Stimulated activated CD4-positive, alpha-beta T cell treated with anti-CD3 and anti-CD28 coated beads, Interleukin-1b, Interleukin-23, amount 100 ng/mL, for 1 hour (primary cell): ENCODE data around the gene UNC5C.

ENCODE experiments used
- DNase-seq, 2 donors: peaks; one replicate each; pipeline ENCODE4 v3.0.0-alpha.2; 2020; ENCODE audit warnings: low read depth in 2 of 2

The UNC5C gene

DNA sequence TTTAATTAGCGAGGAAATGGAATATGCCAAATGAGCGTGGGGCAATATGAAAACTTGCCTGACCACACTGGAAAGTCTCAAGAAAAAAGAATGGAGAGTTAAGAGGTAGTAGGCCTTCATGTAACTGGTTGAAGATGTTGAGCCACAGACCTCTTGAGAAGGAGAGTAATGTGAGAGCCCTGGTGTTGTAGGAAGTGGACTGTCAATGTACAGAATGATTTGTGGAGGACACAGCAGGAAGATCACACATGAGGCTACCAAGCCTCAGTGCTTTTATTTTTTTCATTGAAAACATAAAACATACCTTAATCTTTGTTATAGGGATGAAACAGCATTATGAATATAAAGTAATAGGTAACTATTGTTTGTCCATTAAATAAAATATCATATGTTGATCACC is 331.6 kb downstream of the UNC5C start:
- no peak for DNase-seq

DNA sequence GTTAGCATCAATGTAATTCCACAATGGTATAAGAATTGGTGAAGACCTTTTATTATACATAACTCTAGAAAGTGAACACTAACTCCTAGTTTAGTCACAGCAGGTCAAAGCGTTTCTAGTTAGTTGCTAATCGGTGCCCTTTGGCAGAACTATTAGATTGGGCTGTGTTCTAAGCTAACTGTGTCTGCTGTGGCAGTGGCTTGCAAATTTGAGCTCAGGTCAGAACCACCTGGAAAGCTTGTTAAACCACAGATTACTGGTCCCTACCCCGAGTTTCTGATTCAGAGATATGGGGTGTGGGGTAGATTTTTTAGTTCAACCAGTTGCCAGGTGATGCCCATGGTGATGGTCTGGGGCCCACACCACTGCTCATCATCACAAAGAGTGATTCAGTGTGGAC is 332.1 kb downstream of the UNC5C start:
- DNase-seq = no peak

DNA sequence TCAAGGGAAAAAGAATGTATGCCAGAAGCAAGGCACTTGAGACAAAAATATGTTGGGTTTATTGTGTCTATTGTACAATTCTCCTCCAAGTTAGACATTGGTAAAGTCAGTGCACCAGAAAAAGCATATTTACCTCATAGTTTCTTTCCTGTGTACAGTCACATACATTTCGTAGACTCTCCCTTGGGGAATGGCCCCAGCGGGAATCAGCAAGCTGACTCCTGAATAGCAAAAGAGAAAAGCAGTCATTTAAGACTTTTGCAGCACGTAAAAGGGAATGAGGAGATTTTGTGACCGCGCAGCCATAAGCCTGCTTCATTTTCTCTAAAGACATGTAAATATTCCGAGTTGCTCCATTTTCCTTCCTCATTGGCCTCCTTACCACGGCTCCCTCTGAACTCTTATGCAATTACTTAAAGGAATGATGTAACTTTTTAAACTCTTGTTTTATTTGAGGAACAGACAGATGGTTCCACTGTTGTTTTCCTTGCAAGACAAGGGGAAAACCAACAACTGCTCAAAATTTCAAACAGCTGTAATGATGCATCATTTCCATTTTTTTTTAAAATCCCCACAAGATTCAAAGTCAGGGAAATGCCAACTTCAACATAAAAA is 332.7 kb downstream of the UNC5C start:
- DNase-seq = no peak

DNA sequence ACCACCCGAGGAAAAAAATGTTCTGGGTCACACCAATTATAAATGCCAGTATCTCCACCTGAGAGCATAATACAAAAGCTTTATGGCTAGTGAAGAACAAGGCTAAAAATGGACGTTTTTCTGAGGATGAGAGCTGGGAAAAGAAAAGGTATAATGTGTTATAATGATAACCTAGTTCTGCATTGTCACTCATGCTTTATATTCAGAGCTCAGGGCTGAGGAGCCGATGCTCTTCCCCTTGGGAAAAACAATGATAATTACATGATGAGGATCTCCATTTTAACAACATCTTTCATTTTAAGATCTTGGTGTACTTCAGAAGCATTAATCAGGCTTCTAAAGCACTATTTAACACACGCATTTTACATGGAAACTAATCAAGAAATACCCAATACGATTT is 333.7 kb downstream of the UNC5C start:
- DNase-seq = no peak

- DNase-seq = no peak
Measured at GRCh38 chr4:95214408-95214807, 334.4 kb downstream of the UNC5C start.

DNA sequence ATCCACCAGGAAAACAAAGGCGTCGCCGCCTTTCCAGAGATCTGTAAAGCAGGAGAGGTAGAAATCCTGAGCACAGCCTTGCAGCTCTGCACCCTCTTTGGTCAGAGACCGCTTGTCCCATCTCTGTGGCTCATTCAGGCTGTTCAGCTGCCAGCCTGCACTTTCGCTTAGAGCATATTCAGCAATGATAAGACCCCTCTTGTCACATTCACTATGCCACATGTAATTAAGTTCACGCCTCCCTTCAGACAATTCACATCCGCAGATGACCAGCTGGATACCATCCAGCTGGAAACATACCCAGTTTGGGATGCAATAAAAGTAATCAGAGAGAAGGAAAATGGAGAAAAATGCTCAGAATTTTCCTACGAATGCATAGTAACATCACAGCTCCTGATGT is 335.4 kb downstream of the UNC5C start:
- DNase-seq = no peak

DNA sequence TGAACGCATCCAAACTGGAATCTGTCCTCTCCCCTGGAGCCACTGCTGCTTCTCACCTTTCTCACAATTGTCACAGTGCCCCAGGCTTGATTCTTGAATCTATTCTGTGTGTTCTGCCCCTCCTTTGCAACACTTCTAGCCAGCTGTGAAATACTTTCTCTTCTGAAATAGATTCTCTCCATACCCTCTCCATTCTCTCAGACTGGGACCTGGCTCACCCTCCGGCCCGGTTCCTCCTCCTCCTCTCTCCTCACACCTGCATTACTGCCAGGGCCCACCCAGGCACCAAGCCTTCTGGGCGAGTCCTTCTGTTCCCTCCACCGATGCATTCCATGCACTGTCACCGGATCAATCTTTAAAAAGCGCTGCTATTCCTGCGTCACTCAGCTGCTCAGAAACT is 336.1 kb downstream of the UNC5C start:
- no peak for DNase-seq

DNA sequence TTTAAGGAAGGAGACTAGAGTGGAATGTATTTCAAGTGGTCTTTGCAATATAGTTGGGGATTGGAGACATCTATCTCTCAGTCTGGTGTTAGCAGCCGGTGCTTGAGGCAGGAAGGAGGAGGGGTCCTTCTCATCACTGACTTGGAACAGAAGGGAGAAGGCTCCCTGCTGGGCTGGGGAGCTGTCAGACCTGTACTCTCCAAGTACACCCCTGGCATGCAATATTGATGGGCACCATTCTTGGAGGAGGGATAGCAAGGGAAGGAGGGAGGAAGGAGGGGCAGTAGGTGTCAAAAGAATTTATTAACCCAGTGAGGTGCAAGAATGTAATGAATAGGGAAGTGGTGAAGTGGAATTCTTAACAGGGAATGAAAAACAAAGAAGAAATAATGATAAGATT is 338.8 kb downstream of the UNC5C start:
- no peak for DNase-seq

- DNase-seq = no peak
Measured at GRCh38 chr4:95204873-95205272, 343.9 kb downstream of the UNC5C start.

- DNase-seq = no peak
Measured at GRCh38 chr4:95204267-95204844, 344.4 kb downstream of the UNC5C start.

GRCh38 chr4:95198961-95199360 is 349.8 kb downstream of the UNC5C start:
- DNase-seq = no peak

GRCh38 chr4:95197353-95197752 is 351.4 kb downstream of the UNC5C start:
- no peak for DNase-seq

DNA sequence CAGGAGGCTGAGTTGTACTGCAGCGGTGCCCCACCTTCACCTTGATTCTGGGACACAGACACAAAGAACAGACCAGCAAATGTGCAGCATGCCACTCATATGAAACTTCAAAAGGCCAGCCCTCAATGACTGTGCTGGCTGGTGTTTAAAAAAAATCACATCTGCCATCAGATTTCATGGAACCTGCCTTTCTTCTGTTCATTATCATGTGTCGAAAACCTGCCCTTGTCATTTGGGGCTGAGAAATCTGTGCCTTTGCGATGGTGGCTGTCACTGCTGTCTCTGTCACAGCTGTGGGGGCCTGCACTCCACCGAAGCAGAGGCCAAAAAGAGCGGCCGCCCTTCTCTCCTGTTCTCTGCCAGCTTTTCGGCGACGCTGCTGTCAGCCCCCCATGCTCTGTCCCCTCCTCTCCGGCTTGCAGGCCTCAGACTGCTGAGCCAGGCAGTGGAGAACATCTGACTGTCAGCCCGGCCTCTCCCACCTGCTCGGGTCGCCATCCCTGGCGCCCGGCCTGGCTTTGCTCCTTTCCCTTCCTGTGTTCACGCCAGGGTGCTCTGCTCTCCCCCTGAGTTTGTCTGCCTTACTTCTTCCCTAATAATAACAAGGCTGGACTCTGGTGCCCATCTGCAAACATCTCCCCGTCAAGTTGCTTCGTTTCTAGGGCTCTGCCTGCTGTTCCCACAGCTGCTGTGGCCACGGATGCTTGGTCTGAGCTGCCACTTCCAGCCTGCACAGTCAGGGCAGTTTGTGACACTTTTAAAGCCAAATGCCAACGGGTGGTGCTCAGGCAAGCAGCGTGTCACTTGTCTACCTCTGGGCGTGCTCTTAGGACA is 355.2 kb downstream of the UNC5C start:
- DNase-seq = no peak

- DNase-seq = no peak
Measured at GRCh38 chr4:95191537-95191936, 357.2 kb downstream of the UNC5C start.

GRCh38 chr4:95190751-95191436 is 357.9 kb downstream of the UNC5C start:
- DNase-seq = no peak

GRCh38 chr4:95188701-95189370 is 359.9 kb downstream of the UNC5C start:
- DNase-seq = no peak

DNA sequence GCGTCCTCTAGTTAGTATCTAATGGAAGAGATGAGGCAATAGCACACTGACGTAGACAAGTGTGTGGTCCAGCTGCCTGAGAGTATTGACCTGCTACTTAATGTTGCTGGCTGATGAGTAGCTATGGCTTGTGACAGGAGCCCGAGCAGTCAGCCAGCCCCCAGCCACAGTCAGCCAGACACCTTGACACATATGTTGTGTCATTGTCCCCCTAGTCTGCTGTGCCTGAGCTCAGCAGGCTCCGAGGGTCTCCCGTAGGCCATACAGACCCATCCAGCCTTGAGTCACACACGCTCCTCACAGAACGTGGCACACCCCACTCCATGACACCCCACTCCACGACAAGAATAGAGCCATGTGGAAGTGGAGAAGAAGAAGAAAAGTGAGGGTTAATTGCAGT is 362.1 kb downstream of the UNC5C start:
- DNase-seq = no peak

GRCh38 chr4:95183656-95184408 is 364.9 kb downstream of the UNC5C start:
- no peak for DNase-seq

- DNase-seq = no peak
Measured at GRCh38 chr4:95181996-95182306, 366.8 kb downstream of the UNC5C start.

GRCh38 chr4:95181243-95181995 is 367.4 kb downstream of the UNC5C start:
- no peak for DNase-seq
